HCT116 (cell line): ENCODE results near the gene MTMR12.

Experiments used
- CTCF ChIP-seq, 3 experiments: fragments of 200-600 bp in 1 of 3; sonication (generic) in 1 of 3; IDR thresholded peaks in 2 of 3; conservative IDR thresholded peaks in 1 of 3; 2 replicates each; pipeline ENCODE4 v1.5.1; 2012 to 2017; ENCODE audit warnings: low read depth in 2 of 3, low read length in 2 of 3, antibody characterized with exemption in 1 of 3, borderline replicate concordance in 1 of 3, control low read depth in 1 of 3, mild to moderate bottlenecking in 1 of 3, mixed read lengths in 1 of 3, mixed run types in 1 of 3, moderate library complexity in 1 of 3; ENCODE audit not compliant: insufficient read depth in 1 of 3
- EZH2 ChIP-seq: fragments of 200-600 bp; sonication (generic); IDR thresholded peaks from 2 replicates; pipeline ENCODE4 v1.6.1; 2017; ENCODE audit warnings: antibody characterized with exemption, mixed run types
- FOSL1 ChIP-seq: IDR thresholded peaks from 2 replicates; pipeline ENCODE4 v1.6.1; 2012; ENCODE audit warnings: low read depth
- JUND ChIP-seq: IDR thresholded peaks from 2 replicates; pipeline ENCODE4 v1.6.1; 2012
- MAX ChIP-seq: IDR thresholded peaks from 2 replicates; pipeline ENCODE4 v1.6.1; 2012
- POLR2A ChIP-seq: IDR thresholded peaks from 2 replicates; pipeline ENCODE4 v1.7.0; 2011; ENCODE audit warnings: borderline replicate concordance; ENCODE audit not compliant: insufficient read depth, insufficient read length; ENCODE audit errors: extremely low read depth
- POLR2AphosphoS5 ChIP-seq: IDR thresholded peaks from 2 replicates; pipeline ENCODE4 v1.6.1; 2011; ENCODE audit warnings: mild to moderate bottlenecking, low read depth, low read length, moderate library complexity
- RAD21 ChIP-seq: IDR thresholded peaks from 2 replicates; pipeline ENCODE4 v1.6.1; 2012; ENCODE audit warnings: low read depth, mild to moderate bottlenecking
- REST ChIP-seq: IDR thresholded peaks from 2 replicates; pipeline ENCODE4 v1.6.1; 2012; ENCODE audit warnings: low read depth
- YY1 ChIP-seq: IDR thresholded peaks from 2 replicates; pipeline ENCODE4 v1.6.1; 2011; ENCODE audit warnings: low read length, low read depth, moderate library complexity, mild to moderate bottlenecking; ENCODE audit not compliant: insufficient replicate concordance; ENCODE audit errors: extremely low read depth
- ZNF274 ChIP-seq: fragments of 200-500 bp; sonication (Bioruptor generic); IDR thresholded peaks from 2 replicates; pipeline ENCODE4 v1.6.1; 2014; ENCODE audit warnings: mild to moderate bottlenecking, low read depth, low read length, inconsistent platforms

GRCh38 chr5:32241034-32241783 lies 71.5 kb downstream of the MTMR12 start:
- TF ChIP-seq CTCF (IDR thresholded peaks at IDR 0.05 in 2 of 3, conservative IDR thresholded peaks at IDR 0.05 in 1 of 3; ENCODE audit: borderline replicate concordance in 1 of 3, insufficient read depth in 1 of 3, low read depth in 2 of 3, low read length in 2 of 3) (no peak), MAX (no peak), POLR2A (no peak), YY1 (no peak), RAD21 (no peak), REST (no peak), EZH2 (no peak), FOSL1 (no peak), POLR2AphosphoS5 (no peak), JUND (no peak), ZNF274 (no peak)
